Measurements from ENCODE around the gene ECE2. TPM values are rescaled to one million over a fixed set of nuclear protein-coding genes. Genes with fewer than 3 reads are reported as not detected.

Gene ECE2
- polyA plus RNA-seq, 2 of the 4 experiments (the other 2 are of a cell fraction), result not detected

Small RNAs within 50 kb of the gene (small RNA-seq; reads per million reads assigned to genes)
- gene MIR1224, result 0 to 0.58 (median 0) reads per million in 6 experiments
- gene SNORD66, result 58.0 to 1,606 (median 355) reads per million in 6 experiments

Other genes with a start within 250 kb of the ECE2 start
- not detected in 2 replicates for gene HTR3D, start 244.3 kb upstream of the ECE2 start, polyA plus RNA-seq (2011; rRNA removed)
- not detected in 3 replicates for gene HTR3D, start 244.3 kb upstream of the ECE2 start, polyA plus RNA-seq (2017; fragmentation: RNase III; extraction: RNeasy Plus Mini Kit Qiagen cat#74134 plus additional on column Dnase treatment)
- gene HTR3C, start 223.0 kb upstream of the ECE2 start, polyA plus RNA-seq (2011; rRNA removed), result not detected in 2 replicates
- gene HTR3C, start 223.0 kb upstream of the ECE2 start, polyA plus RNA-seq (2017; fragmentation: RNase III; extraction: RNeasy Plus Mini Kit Qiagen cat#74134 plus additional on column Dnase treatment), result not detected in 3 replicates
- not detected in 2 replicates for gene HTR3E, start 179.0 kb upstream of the ECE2 start, polyA plus RNA-seq (2011; rRNA removed)
- not detected in 3 replicates for gene HTR3E, start 179.0 kb upstream of the ECE2 start, polyA plus RNA-seq (2017; fragmentation: RNase III; extraction: RNeasy Plus Mini Kit Qiagen cat#74134 plus additional on column Dnase treatment)
- 32.7 and 33.9 TPM in 2 replicates for gene EIF2B5, start 140.7 kb upstream of the ECE2 start, polyA plus RNA-seq (2011; rRNA removed)
- 29.8 to 32.5 TPM (median 32.1 TPM) in 3 replicates for gene EIF2B5, start 140.7 kb upstream of the ECE2 start, polyA plus RNA-seq (2017; fragmentation: RNase III; extraction: RNeasy Plus Mini Kit Qiagen cat#74134 plus additional on column Dnase treatment)
- gene DVL3, start 120.6 kb upstream of the ECE2 start, polyA plus RNA-seq (2011; rRNA removed), result 14.1 and 17.7 TPM in 2 replicates
- 23.6 to 24.4 TPM (median 23.9 TPM) in 3 replicates for gene DVL3, start 120.6 kb upstream of the ECE2 start, polyA plus RNA-seq (2017; fragmentation: RNase III; extraction: RNeasy Plus Mini Kit Qiagen cat#74134 plus additional on column Dnase treatment)
- 274 and 316 TPM in 2 replicates for gene AP2M1, start 101.2 kb upstream of the ECE2 start, polyA plus RNA-seq (2011; rRNA removed)
- 285 to 298 TPM (median 288 TPM) in 3 replicates for gene AP2M1, start 101.2 kb upstream of the ECE2 start, polyA plus RNA-seq (2017; fragmentation: RNase III; extraction: RNeasy Plus Mini Kit Qiagen cat#74134 plus additional on column Dnase treatment)
- 34.6 and 35.3 TPM in 2 replicates for gene ABCF3, start 89.8 kb upstream of the ECE2 start, polyA plus RNA-seq (2011; rRNA removed)
- gene ABCF3, start 89.8 kb upstream of the ECE2 start, polyA plus RNA-seq (2017; fragmentation: RNase III; extraction: RNeasy Plus Mini Kit Qiagen cat#74134 plus additional on column Dnase treatment), result 46.6 to 50.2 TPM (median 47.7 TPM) in 3 replicates
- 0.11 and 0.37 TPM in 2 replicates for gene VWA5B2, start 46.4 kb upstream of the ECE2 start, polyA plus RNA-seq (2011; rRNA removed)
- gene VWA5B2, start 46.4 kb upstream of the ECE2 start, polyA plus RNA-seq (2017; fragmentation: RNase III; extraction: RNeasy Plus Mini Kit Qiagen cat#74134 plus additional on column Dnase treatment), result 0.37 to 0.48 TPM (median 0.47 TPM) in 3 replicates
- gene ALG3, start 27.1 kb upstream of the ECE2 start, polyA plus RNA-seq (2011; rRNA removed), result 49.1 and 74.4 TPM in 2 replicates
- gene ALG3, start 27.1 kb upstream of the ECE2 start, polyA plus RNA-seq (2017; fragmentation: RNase III; extraction: RNeasy Plus Mini Kit Qiagen cat#74134 plus additional on column Dnase treatment), result 55.9 to 59.6 TPM (median 57.6 TPM) in 3 replicates
- 12.7 and 17.0 TPM in 2 replicates for gene EEF1AKMT4, start 26.4 kb upstream of the ECE2 start, polyA plus RNA-seq (2011; rRNA removed)
- 9.0 to 9.8 TPM (median 9.7 TPM) in 3 replicates for gene EEF1AKMT4, start 26.4 kb upstream of the ECE2 start, polyA plus RNA-seq (2017; fragmentation: RNase III; extraction: RNeasy Plus Mini Kit Qiagen cat#74134 plus additional on column Dnase treatment)
- gene CAMK2N2, start 14.5 kb upstream of the ECE2 start, polyA plus RNA-seq (2011; rRNA removed), result 0.05 and 0.20 TPM in 2 replicates
- gene CAMK2N2, start 14.5 kb upstream of the ECE2 start, polyA plus RNA-seq (2017; fragmentation: RNase III; extraction: RNeasy Plus Mini Kit Qiagen cat#74134 plus additional on column Dnase treatment), result 0.71 to 0.88 TPM (median 0.84 TPM) in 3 replicates
- 267 and 304 TPM in 2 replicates for gene PSMD2, start 23.2 kb downstream of the ECE2 start, polyA plus RNA-seq (2011; rRNA removed)
- gene PSMD2, start 23.2 kb downstream of the ECE2 start, polyA plus RNA-seq (2017; fragmentation: RNase III; extraction: RNeasy Plus Mini Kit Qiagen cat#74134 plus additional on column Dnase treatment), result 503 to 541 TPM (median 522 TPM) in 3 replicates
- 152 and 185 TPM in 2 replicates for gene EIF4G1, start 38.6 kb downstream of the ECE2 start, polyA plus RNA-seq (2011; rRNA removed)
- gene EIF4G1, start 38.6 kb downstream of the ECE2 start, polyA plus RNA-seq (2017; fragmentation: RNase III; extraction: RNeasy Plus Mini Kit Qiagen cat#74134 plus additional on column Dnase treatment), result 248 to 261 TPM (median 254 TPM) in 3 replicates
- 5.2 and 5.7 TPM in 2 replicates for gene FAM131A, start 61.6 kb downstream of the ECE2 start, polyA plus RNA-seq (2011; rRNA removed)
- 5.4 to 6.1 TPM (median 6.0 TPM) in 3 replicates for gene FAM131A, start 61.6 kb downstream of the ECE2 start, polyA plus RNA-seq (2017; fragmentation: RNase III; extraction: RNeasy Plus Mini Kit Qiagen cat#74134 plus additional on column Dnase treatment)
- gene CLCN2, start 85.6 kb downstream of the ECE2 start, polyA plus RNA-seq (2011; rRNA removed), result 2.2 and 2.7 TPM in 2 replicates
- 4.4 to 5.4 TPM (median 4.9 TPM) in 3 replicates for gene CLCN2, start 85.6 kb downstream of the ECE2 start, polyA plus RNA-seq (2017; fragmentation: RNase III; extraction: RNeasy Plus Mini Kit Qiagen cat#74134 plus additional on column Dnase treatment)
- 112 and 127 TPM in 2 replicates for gene POLR2H, start 85.7 kb downstream of the ECE2 start, polyA plus RNA-seq (2011; rRNA removed)
- 98.9 to 104 TPM (median 103 TPM) in 3 replicates for gene POLR2H, start 85.7 kb downstream of the ECE2 start, polyA plus RNA-seq (2017; fragmentation: RNase III; extraction: RNeasy Plus Mini Kit Qiagen cat#74134 plus additional on column Dnase treatment)
- gene THPO, start 102.2 kb downstream of the ECE2 start, polyA plus RNA-seq (2011; rRNA removed), result 0.06 and 0.09 TPM in 2 replicates
- not detected in 3 replicates for gene THPO, start 102.2 kb downstream of the ECE2 start, polyA plus RNA-seq (2017; fragmentation: RNase III; extraction: RNeasy Plus Mini Kit Qiagen cat#74134 plus additional on column Dnase treatment)
- 0.12 and 0.19 TPM in 2 replicates for gene CHRD, start 104.0 kb downstream of the ECE2 start, polyA plus RNA-seq (2011; rRNA removed)
- gene CHRD, start 104.0 kb downstream of the ECE2 start, polyA plus RNA-seq (2017; fragmentation: RNase III; extraction: RNeasy Plus Mini Kit Qiagen cat#74134 plus additional on column Dnase treatment), result 0.13 to 0.32 TPM (median 0.14 TPM) in 3 replicates

All from A549 (cell line).